ENCODE measurements around the gene WWC1.

DNA sequence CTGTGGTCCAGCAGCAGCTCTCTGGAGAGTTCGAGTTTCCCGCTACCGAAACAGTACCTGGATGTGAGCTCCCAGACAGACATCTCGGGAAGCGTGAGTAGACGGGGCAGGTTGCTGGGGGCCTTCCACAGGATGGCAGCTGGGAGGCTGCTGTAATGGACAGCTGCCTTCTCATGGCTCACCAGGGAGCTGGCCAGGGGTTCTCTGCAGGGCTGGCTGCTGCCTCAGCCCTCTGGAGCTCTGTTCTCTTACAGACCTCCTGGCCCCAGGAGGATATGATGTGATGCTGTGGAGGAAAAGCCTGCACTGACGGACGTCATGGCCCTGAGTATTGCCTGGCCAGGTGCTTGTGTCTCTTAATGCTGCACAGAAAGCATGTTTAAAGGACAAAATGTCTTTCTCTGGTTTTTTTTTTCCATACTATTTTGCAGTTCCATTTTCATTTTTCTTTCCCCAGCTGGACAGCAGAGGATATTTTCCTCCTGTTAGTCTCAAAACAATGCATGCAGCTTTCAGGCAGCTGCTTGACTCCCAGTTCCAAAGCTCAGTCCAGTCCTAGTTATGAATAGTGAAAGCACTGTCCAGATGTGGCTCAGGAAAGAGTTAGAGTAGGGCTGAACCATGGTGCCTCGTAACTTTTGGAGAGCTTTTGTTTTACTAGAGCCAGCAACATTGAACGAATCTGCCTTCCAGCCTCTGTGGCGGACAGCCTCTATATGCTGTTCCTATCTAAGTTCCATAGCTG is 117.3 kb downstream of the WWC1 start:
- TF ChIP-seq, protein P1, sequence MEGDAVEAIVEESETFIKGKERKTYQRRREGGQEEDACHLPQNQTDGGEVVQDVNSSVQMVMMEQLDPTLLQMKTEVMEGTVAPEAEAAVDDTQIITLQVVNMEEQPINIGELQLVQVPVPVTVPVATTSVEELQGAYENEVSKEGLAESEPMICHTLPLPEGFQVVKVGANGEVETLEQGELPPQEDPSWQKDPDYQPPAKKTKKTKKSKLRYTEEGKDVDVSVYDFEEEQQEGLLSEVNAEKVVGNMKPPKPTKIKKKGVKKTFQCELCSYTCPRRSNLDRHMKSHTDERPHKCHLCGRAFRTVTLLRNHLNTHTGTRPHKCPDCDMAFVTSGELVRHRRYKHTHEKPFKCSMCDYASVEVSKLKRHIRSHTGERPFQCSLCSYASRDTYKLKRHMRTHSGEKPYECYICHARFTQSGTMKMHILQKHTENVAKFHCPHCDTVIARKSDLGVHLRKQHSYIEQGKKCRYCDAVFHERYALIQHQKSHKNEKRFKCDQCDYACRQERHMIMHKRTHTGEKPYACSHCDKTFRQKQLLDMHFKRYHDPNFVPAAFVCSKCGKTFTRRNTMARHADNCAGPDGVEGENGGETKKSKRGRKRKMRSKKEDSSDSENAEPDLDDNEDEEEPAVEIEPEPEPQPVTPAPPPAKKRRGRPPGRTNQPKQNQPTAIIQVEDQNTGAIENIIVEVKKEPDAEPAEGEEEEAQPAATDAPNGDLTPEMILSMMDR (IDR thresholded peaks at IDR 0.05; ENCODE audit: insufficient read depth, low read depth, low read length) = no peak
- no peak for TF ChIP-seq EZH2 (IDR thresholded peaks at IDR 0.05; ENCODE audit: insufficient read depth, low read length)
